ENCODE measurements around the gene PROC.

GRCh38 chr2:127418300-127419111 is at the start of gene PROC:
- no peak for TF ChIP-seq POLR2A (IDR thresholded peaks at IDR 0.05; ENCODE audit: low read length)
- no peak for TF ChIP-seq GATA1 (IDR thresholded peaks at IDR 0.05; ENCODE audit: low read depth, low read length)

Data from erythroblast (primary cell).